T-helper 1 cell treated with Interleukin-12 subunit alpha and Interleukin-12 subunit beta and Interleukin-4 antibody, amounts not matched to agents 30 μg/mL and 1 μg/mL, for 36 hours (primary cell): Measurements from ENCODE around the gene KLF9.

Experiments used
- H3K27ac Mint-ChIP-seq: one replicate; pipeline ENCODE4 v1.8.0; 2021; ENCODE audit warnings: mild to moderate bottlenecking, mixed read lengths
- H3K27me3 Mint-ChIP-seq: one replicate; pipeline ENCODE4 v1.8.0; 2021; ENCODE audit warnings: low read depth, mixed read lengths
- H3K36me3 Mint-ChIP-seq: one replicate; pipeline ENCODE4 v1.8.0; 2021; ENCODE audit warnings: low read depth, mixed read lengths
- H3K4me1 Mint-ChIP-seq: one replicate; pipeline ENCODE4 v1.8.0; 2021; ENCODE audit warnings: low read depth, mixed read lengths
- H3K4me3 Mint-ChIP-seq: one replicate; pipeline ENCODE4 v1.8.0; 2021; ENCODE audit warnings: mild to moderate bottlenecking, moderate library complexity, mixed read lengths
- H3K9me3 Mint-ChIP-seq: one replicate; pipeline ENCODE4 v1.8.0; 2021; ENCODE audit warnings: mixed read lengths

Gene KLF9

GRCh38 chr9:70438341-70438928 lies 24.0 kb upstream of the KLF9 start:
- Mint-ChIP-seq H3K27ac (peak overlapping the region; percentile 64), H3K4me1 (peaks cover 13% of the 10 kb centered on the region), H3K27me3 (no peaks in the 10 kb centered on the region), H3K36me3 (no peaks in the 10 kb centered on the region), H3K4me3 (peak overlapping the region; percentile 10), H3K9me3 (no peaks in the 10 kb centered on the region)

GRCh38 chr9:70435948-70436347 lies 21.5 kb upstream of the KLF9 start:
- no peaks in the 10 kb centered on the region for H3K27me3 Mint-ChIP-seq
- H3K27ac Mint-ChIP-seq, result no peak overlapping the region
- H3K9me3 Mint-ChIP-seq, result peaks cover 5% of the 10 kb centered on the region
- H3K4me3 Mint-ChIP-seq, result no peak overlapping the region
- peaks cover 2% of the 10 kb centered on the region for H3K36me3 Mint-ChIP-seq
- peaks cover 13% of the 10 kb centered on the region for H3K4me1 Mint-ChIP-seq

- Mint-ChIP-seq H3K27ac (no peak overlapping the region), H3K9me3 (peaks cover 5% of the 10 kb centered on the region), H3K27me3 (no peaks in the 10 kb centered on the region), H3K4me3 (no peak overlapping the region), H3K4me1 (no peaks in the 10 kb centered on the region), H3K36me3 (peaks cover 2% of the 10 kb centered on the region)
These were observed 15.4 kb upstream of the KLF9 start for GRCh38 chr9:70429899-70430298.

GRCh38 chr9:70428781-70429180 lies 14.3 kb upstream of the KLF9 start:
- H3K9me3 Mint-ChIP-seq, result peaks cover 5% of the 10 kb centered on the region
- H3K4me3 Mint-ChIP-seq, result no peak overlapping the region
- H3K27ac Mint-ChIP-seq, result no peak overlapping the region
- H3K27me3 Mint-ChIP-seq, result no peaks in the 10 kb centered on the region
- no peaks in the 10 kb centered on the region for H3K4me1 Mint-ChIP-seq
- H3K36me3 Mint-ChIP-seq, result peaks cover 2% of the 10 kb centered on the region

GRCh38 chr9:70427161-70427945 lies 12.9 kb upstream of the KLF9 start:
- H3K4me1 Mint-ChIP-seq, result peaks cover 7% of the 10 kb centered on the region
- H3K36me3 Mint-ChIP-seq, result peaks cover 2% of the 10 kb centered on the region
- peaks cover 5% of the 10 kb centered on the region for H3K9me3 Mint-ChIP-seq
- no peak overlapping the region for H3K4me3 Mint-ChIP-seq
- H3K27ac Mint-ChIP-seq, result no peak overlapping the region
- H3K27me3 Mint-ChIP-seq, result no peaks in the 10 kb centered on the region

- Mint-ChIP-seq H3K27ac (no peak overlapping the region), H3K9me3 (no peaks in the 10 kb centered on the region), H3K4me1 (peaks cover 28% of the 10 kb centered on the region), H3K36me3 (no peaks in the 10 kb centered on the region), H3K4me3 (no peak overlapping the region), H3K27me3 (no peaks in the 10 kb centered on the region)
These were observed 10.7 kb upstream of the KLF9 start for GRCh38 chr9:70425192-70425591.

- H3K4me1 Mint-ChIP-seq, result peaks cover 38% of the 10 kb centered on the region
- H3K27ac Mint-ChIP-seq, result peak overlapping the region; percentile 76
- no peaks in the 10 kb centered on the region for H3K36me3 Mint-ChIP-seq
- peak overlapping the region; percentile 53 for H3K4me3 Mint-ChIP-seq
- H3K9me3 Mint-ChIP-seq, result no peaks in the 10 kb centered on the region
- no peaks in the 10 kb centered on the region for H3K27me3 Mint-ChIP-seq
These were observed 8.1 kb upstream of the KLF9 start for GRCh38 chr9:70422371-70423043.

- Mint-ChIP-seq H3K27ac (peak overlapping the region; percentile 76), H3K4me3 (peak overlapping the region; percentile 88), H3K36me3 (no peaks in the 10 kb centered on the region), H3K27me3 (no peaks in the 10 kb centered on the region), H3K9me3 (no peaks in the 10 kb centered on the region), H3K4me1 (peaks cover 38% of the 10 kb centered on the region)
These were observed 7.1 kb upstream of the KLF9 start for GRCh38 chr9:70421272-70422180.

- peaks cover 38% of the 10 kb centered on the region for H3K4me1 Mint-ChIP-seq
- no peaks in the 10 kb centered on the region for H3K9me3 Mint-ChIP-seq
These were observed 6.2 kb upstream of the KLF9 start for GRCh38 chr9:70420441-70421271.

GRCh38 chr9:70419556-70420440 lies 5.3 kb upstream of the KLF9 start:
- H3K36me3 Mint-ChIP-seq, result no peaks in the 10 kb centered on the region
- H3K4me1 Mint-ChIP-seq, result peaks cover 43% of the 10 kb centered on the region
- peak overlapping the region; percentile 97 for H3K27ac Mint-ChIP-seq

More at GRCh38 chr9:70420441-70421271, 6.2 kb upstream of the KLF9 start:
- peak overlapping the region; percentile 76 for H3K27ac Mint-ChIP-seq
- no peaks in the 10 kb centered on the region for H3K27me3 Mint-ChIP-seq
- H3K4me3 Mint-ChIP-seq, result peak overlapping the region; percentile 88
- H3K36me3 Mint-ChIP-seq, result no peaks in the 10 kb centered on the region

GRCh38 chr9:70418822-70419555 lies 4.5 kb upstream of the KLF9 start:
- H3K4me1 Mint-ChIP-seq, result peaks cover 49% of the 10 kb centered on the region
- peak overlapping the region; percentile 88 for H3K4me3 Mint-ChIP-seq
- H3K9me3 Mint-ChIP-seq, result no peaks in the 10 kb centered on the region
- no peaks in the 10 kb centered on the region for H3K27me3 Mint-ChIP-seq
- H3K27ac Mint-ChIP-seq, result peak overlapping the region; percentile 97
- H3K36me3 Mint-ChIP-seq, result no peaks in the 10 kb centered on the region

More at GRCh38 chr9:70419556-70420440, 5.3 kb upstream of the KLF9 start:
- Mint-ChIP-seq H3K27me3 (no peaks in the 10 kb centered on the region), H3K4me3 (peak overlapping the region; percentile 88), H3K9me3 (no peaks in the 10 kb centered on the region)

GRCh38 chr9:70415476-70415875 lies 1.0 kb upstream of the KLF9 start:
- no peaks in the 10 kb centered on the region for H3K27me3 Mint-ChIP-seq
- H3K4me1 Mint-ChIP-seq, result peaks cover 40% of the 10 kb centered on the region
- peaks cover 3% of the 10 kb centered on the region for H3K36me3 Mint-ChIP-seq
- no peak overlapping the region for H3K4me3 Mint-ChIP-seq
- H3K27ac Mint-ChIP-seq, result no peak overlapping the region
- H3K9me3 Mint-ChIP-seq, result no peaks in the 10 kb centered on the region
